GM13977 (cell line): ENCODE measurements around the gene ACP2.

Experiments
- DNase-seq: peaks from one replicate; pipeline ENCODE4 v3.0.0; 2012; ENCODE audit warnings: low spot score
- CTCF ChIP-seq: IDR thresholded peaks from 2 replicates; pipeline ENCODE4 v1.5.1; 2012; ENCODE audit warnings: mild to moderate bottlenecking, control low read depth; ENCODE audit not compliant: insufficient read depth; ENCODE audit errors: extremely low read depth, missing control alignments
- in situ Hi-C: fragments of 300-500 bp; cut with MboI; formaldehyde crosslinking; loops from one replicate; pipeline ENCODE4 v1.12.0; 2022; ENCODE audit warnings: low sequenced_read_pairs, low pct_unique_long_range_greater_than_20kb, mixed read lengths, inconsistent platforms; ENCODE audit not compliant: unreplicated experiment

The ACP2 gene

GRCh38 chr11:47254386-47254785 is 5.8 kb upstream of the ACP2 start:
- no peak for DNase-seq
- in situ Hi-C loops, result no loop called here
- no peak for TF ChIP-seq CTCF

GRCh38 chr11:47253660-47254059 is 5.0 kb upstream of the ACP2 start:
- in situ Hi-C loops, result no loop called here
- no peak for TF ChIP-seq CTCF
- DNase-seq, result no peak

GRCh38 chr11:47251751-47252150 is 3.1 kb upstream of the ACP2 start:
- TF ChIP-seq CTCF, result no peak
- no peak for DNase-seq

GRCh38 chr11:47249378-47249715 is 733 bp upstream of the ACP2 start:
- no peak for TF ChIP-seq CTCF
- in situ Hi-C loops, result no loop called here
- no peak for DNase-seq

More at GRCh38 chr11:47251751-47252150, 3.1 kb upstream of the ACP2 start:
- in situ Hi-C loops, result no loop called here

GRCh38 chr11:47248304-47248663 is 330 bp downstream of the ACP2 start:
- no peak for DNase-seq
- in situ Hi-C loops, result no loop called here
- TF ChIP-seq CTCF, result no peak

GRCh38 chr11:47247502-47247901 is 1.1 kb downstream of the ACP2 start:
- in situ Hi-C loops, result no loop called here

More at GRCh38 chr11:47247502-47247901, 1.1 kb downstream of the ACP2 start:
- no peak for DNase-seq
- no peak for TF ChIP-seq CTCF
